ENCODE measurements around the gene RALGAPA2. TPM values are rescaled to one million over a fixed set of nuclear protein-coding genes. Genes with fewer than 3 reads are reported as not detected.

Gene RALGAPA2
- total RNA-seq (10 to 100 TPM; 21.3 to 41.7 (median 26.3) TPM), polyA plus RNA-seq (10 to 100 TPM in 1 of 2 donors, 1 to 10 TPM in 1; 9.6 to 10.2 TPM)

DNA sequence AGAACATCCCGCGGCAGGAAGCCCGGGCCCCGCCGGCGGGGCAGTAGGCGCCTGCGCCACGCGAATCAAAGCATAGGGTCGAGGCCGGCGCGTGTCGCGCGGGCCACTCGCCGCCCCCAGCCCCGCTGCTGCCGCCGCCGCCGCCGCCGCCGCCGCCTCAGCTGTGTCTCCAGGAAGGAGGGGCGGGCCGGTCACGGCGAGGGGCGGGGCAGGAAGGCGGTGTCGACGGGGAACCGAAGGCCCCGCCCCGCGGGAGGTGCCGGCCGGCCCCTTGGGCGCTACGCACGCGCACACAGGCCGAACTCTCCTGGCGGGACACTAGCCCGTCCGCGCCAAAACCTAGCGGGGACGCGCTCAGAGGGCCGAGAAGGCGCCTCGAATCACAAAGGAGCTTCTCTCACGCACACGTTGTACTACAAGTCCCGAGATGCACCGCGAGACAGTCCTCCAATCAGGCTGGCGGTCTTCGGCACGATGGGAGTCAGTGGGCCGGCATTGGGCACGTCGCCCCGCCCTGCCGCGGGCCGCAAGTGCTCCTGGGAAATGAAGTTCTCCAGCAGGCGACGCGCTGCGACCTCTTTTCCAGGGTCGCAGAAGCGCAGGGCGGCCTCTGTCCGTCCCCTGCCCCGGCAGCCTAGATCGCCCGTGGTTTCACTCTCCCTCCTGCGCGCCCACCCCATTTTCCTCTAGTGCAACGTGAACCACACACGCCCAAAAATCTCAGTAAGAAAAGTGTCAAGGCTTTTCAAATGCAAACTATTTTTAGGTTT, at the start of gene RALGAPA2:
Gene RALGAPA2, minus strand, starts transcription at position 171 of the 770 bp plus-strand sequence. Its CDS starts 164 bp downstream, at position 7.
- FAIRE-seq (peak; percentile 17), ATAC-seq (peak; percentile 91 to 96 (median 92)), DNase-seq (peak; percentile 97 to 98 (median 98))
- intact Hi-C loops (cut with DNase I), result no loop called here
- 0% methylated on average over 54 to 87 of the region's 87 CpGs for WGBS, 2 donors
- Histone ChIP-seq H3K27ac (peak within 1 kb of the TSS; percentile 72 to 91 (median 86)), H3K27me3 (no peaks in the 10 kb centered on the region), H3K9me3 (no peaks in the 10 kb centered on the region), H3K4me1 (peaks cover 12 to 21% (median 18%) of the 10 kb centered on the region in 3 donors), H3K36me3 (no peaks in the 10 kb centered on the region), H3K4me3 (peak within 1 kb of the TSS; percentile 68 to 89 (median 80))
- TF ChIP-seq, protein P1, sequence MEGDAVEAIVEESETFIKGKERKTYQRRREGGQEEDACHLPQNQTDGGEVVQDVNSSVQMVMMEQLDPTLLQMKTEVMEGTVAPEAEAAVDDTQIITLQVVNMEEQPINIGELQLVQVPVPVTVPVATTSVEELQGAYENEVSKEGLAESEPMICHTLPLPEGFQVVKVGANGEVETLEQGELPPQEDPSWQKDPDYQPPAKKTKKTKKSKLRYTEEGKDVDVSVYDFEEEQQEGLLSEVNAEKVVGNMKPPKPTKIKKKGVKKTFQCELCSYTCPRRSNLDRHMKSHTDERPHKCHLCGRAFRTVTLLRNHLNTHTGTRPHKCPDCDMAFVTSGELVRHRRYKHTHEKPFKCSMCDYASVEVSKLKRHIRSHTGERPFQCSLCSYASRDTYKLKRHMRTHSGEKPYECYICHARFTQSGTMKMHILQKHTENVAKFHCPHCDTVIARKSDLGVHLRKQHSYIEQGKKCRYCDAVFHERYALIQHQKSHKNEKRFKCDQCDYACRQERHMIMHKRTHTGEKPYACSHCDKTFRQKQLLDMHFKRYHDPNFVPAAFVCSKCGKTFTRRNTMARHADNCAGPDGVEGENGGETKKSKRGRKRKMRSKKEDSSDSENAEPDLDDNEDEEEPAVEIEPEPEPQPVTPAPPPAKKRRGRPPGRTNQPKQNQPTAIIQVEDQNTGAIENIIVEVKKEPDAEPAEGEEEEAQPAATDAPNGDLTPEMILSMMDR (IDR thresholded peaks at IDR 0.05), result no peak

DNA sequence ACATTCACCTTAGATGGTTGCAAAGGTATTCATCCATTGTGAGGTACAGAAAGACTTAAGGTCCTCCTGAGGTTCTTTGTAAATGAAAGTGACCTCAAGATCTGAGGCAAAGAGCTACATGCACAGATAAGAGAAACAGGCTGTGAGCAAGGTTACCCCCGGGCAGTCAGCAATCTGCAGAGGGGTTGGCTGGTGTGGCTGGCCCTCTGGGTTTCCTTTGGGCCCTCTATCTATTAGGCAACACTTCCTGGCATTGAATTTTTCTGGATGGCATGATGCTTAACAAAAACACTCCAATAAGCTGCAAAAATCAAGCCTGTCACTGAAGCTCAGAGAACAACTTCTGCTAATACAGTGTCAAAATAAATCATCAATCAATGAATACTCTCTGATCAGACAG, 48.9 kb upstream of the RALGAPA2 start:
- TF ChIP-seq, protein P1 (IDR thresholded peaks at IDR 0.05), result no peak
- Histone ChIP-seq H3K4me1 (no peaks in the 10 kb centered on the region), H3K27ac (no peak overlapping the region), H3K27me3 (no peaks in the 10 kb centered on the region), H3K36me3 (no peaks in the 10 kb centered on the region), H3K9me3 (no peaks in the 10 kb centered on the region), H3K4me3 (no peak overlapping the region)
- 31 to 45% methylated on average over 1 of the region's 1 CpG for WGBS, 2 donors
- ATAC-seq (peak in 1 of 4 donors; percentile 27), DNase-seq (no peak), FAIRE-seq (no peak)
- intact Hi-C loops (cut with DNase I), result no loop called here

DNA sequence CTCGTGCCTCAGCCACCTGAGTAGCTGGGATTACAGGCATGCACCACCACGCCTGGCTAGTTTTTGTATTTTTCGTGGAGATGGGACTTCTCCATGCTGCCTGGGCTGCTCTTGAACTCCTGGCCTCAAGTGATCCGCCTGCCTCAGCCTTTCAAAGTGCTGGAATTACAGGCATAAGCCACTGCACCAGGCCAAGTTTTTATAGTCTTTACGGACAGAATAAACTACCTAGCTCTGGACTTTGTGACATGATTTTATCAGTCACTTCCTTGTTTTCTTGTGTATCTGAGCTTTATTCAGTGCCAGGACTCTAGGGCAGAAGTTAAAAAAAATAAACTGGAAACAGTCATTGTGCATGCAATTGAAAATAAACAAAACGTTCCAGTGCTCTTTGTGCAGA, 46.7 kb upstream of the RALGAPA2 start:
- no peaks in the 10 kb centered on the region for H3K4me1 ChIP-seq
- DNase-seq (no peak), ATAC-seq (peak in 3 of 4 donors; percentile 66 to 69 (median 69)), FAIRE-seq (no peak)
- H3K36me3 ChIP-seq, result no peaks in the 10 kb centered on the region
- H3K27ac ChIP-seq, result peak overlapping the region in 2 of 4 donors; percentile 27 to 65
- no peaks in the 10 kb centered on the region for H3K9me3 ChIP-seq
- H3K4me3 ChIP-seq, result no peak overlapping the region
- intact Hi-C loops (cut with DNase I), result no loop called here
- WGBS, 2 donors, result 54 to 56% methylated on average over 6 of the region's 6 CpGs
- TF ChIP-seq, protein P1 (IDR thresholded peaks at IDR 0.05), result no peak
- no peaks in the 10 kb centered on the region for H3K27me3 ChIP-seq

DNA sequence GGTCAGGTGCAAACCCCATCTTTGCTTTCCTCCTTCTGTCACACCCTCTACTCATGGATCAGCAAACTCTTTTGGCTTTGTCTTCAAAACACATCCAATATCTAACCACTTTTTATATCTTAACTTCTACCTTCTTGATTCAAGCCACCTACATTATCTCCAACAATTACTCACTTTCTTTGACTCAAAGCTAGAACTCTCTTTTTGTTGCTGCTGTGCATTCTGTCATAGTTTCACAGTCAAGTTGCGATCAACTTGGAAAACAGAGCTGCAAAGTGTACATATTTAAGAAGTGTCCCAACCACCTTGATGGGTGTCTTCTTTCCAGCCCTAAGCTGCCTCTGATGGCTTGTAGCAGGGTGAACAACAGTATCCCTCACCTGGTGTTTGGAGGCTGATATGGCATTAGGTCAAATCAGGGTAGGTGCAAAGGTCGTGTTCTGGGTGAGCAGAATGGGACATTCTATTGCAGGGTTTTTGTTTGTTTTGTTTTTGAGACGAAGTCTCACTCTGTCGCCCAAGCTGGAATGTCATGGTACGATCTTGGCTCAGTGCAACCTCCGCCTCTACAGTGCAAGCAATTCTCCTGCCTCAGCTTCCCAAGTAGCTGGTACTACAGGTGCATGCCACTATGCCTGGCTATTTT, 43.4 kb upstream of the RALGAPA2 start:
- H3K9me3 ChIP-seq, result no peaks in the 10 kb centered on the region
- no peaks in the 10 kb centered on the region for H3K27me3 ChIP-seq
- ATAC-seq (no peak), DNase-seq (no peak), FAIRE-seq (no peak)
- WGBS, 2 donors, result 67 to 73% methylated on average over 6 of the region's 6 CpGs
- TF ChIP-seq, protein P1 (IDR thresholded peaks at IDR 0.05), result no peak
- no peaks in the 10 kb centered on the region for H3K4me1 ChIP-seq
- no peak overlapping the region for H3K27ac ChIP-seq
- H3K4me3 ChIP-seq, result no peak overlapping the region
- intact Hi-C loops (cut with DNase I), result no loop called here
- H3K36me3 ChIP-seq, result no peaks in the 10 kb centered on the region

Data from pancreas (tissue), 10 donors.